ENCODE data around the gene HELZ2. TPM values are rescaled to one million over a fixed set of nuclear protein-coding genes. Genes with fewer than 3 reads are reported as not detected.

The HELZ2 gene
- total RNA-seq, 4 donors from 2014 or later, result 24.3 to 45.5 (median 36.0) TPM

GRCh38 chr20:63619505-63619904, 45.5 kb upstream of the HELZ2 start:
- Histone ChIP-seq H3K9me3 (no peaks in the 10 kb centered on the region), H3K36me3 (no peaks in the 10 kb centered on the region), H3K4me3 (replicated peaks in 1 of 3) (no peak overlapping the region), H3K27ac (peak overlapping the region; percentile 81 to 89 (median 89)), H3K4me1 (peaks cover 54 to 67% of the 10 kb centered on the region in 2 donors), H3K27me3 (no peaks in the 10 kb centered on the region)
- WGBS, 2 donors, result 24 to 53% methylated on average over 7 to 13 of the region's 13 CpGs
- intact Hi-C loops (cut with DNase I), result no loop called here
- TF ChIP-seq, protein P1, sequence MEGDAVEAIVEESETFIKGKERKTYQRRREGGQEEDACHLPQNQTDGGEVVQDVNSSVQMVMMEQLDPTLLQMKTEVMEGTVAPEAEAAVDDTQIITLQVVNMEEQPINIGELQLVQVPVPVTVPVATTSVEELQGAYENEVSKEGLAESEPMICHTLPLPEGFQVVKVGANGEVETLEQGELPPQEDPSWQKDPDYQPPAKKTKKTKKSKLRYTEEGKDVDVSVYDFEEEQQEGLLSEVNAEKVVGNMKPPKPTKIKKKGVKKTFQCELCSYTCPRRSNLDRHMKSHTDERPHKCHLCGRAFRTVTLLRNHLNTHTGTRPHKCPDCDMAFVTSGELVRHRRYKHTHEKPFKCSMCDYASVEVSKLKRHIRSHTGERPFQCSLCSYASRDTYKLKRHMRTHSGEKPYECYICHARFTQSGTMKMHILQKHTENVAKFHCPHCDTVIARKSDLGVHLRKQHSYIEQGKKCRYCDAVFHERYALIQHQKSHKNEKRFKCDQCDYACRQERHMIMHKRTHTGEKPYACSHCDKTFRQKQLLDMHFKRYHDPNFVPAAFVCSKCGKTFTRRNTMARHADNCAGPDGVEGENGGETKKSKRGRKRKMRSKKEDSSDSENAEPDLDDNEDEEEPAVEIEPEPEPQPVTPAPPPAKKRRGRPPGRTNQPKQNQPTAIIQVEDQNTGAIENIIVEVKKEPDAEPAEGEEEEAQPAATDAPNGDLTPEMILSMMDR (IDR thresholded peaks at IDR 0.05), result no peak
- TF ChIP-seq POLR2A (IDR thresholded peaks at IDR 0.05), result peak in 1 of 2 donors; percentile 41
- DNase-seq, result peak; percentile 65 to 75

GRCh38 chr20:63619086-63619485, 45.0 kb upstream of the HELZ2 start:
- Histone ChIP-seq H3K4me1 (peaks cover 54 to 68% of the 10 kb centered on the region in 2 donors), H3K4me3 (replicated peaks in 1 of 3) (no peak overlapping the region), H3K9me3 (no peaks in the 10 kb centered on the region), H3K36me3 (no peaks in the 10 kb centered on the region), H3K27ac (peak overlapping the region; percentile 81 to 89 (median 89)), H3K27me3 (no peaks in the 10 kb centered on the region)
- DNase-seq, result no peak
- WGBS, 2 donors, result 87 to 91% methylated on average over 13 to 16 of the region's 16 CpGs
- intact Hi-C loops (cut with DNase I), result no loop called here
- TF ChIP-seq POLR2A (IDR thresholded peaks at IDR 0.05), result no peak
- TF ChIP-seq, protein P1 (IDR thresholded peaks at IDR 0.05), result no peak

GRCh38 chr20:63618291-63618980, 44.4 kb upstream of the HELZ2 start:
- Histone ChIP-seq H3K27me3 (no peaks in the 10 kb centered on the region), H3K4me1 (peaks cover 59 to 69% of the 10 kb centered on the region in 2 donors), H3K27ac (peak overlapping the region; percentile 89 to 92 (median 89)), H3K9me3 (no peaks in the 10 kb centered on the region), H3K36me3 (no peaks in the 10 kb centered on the region), H3K4me3 (replicated peaks in 1 of 3) (no peak overlapping the region)
- intact Hi-C loops (cut with DNase I), result no loop called here
- 81 to 88% methylated on average over 10 to 11 of the region's 11 CpGs for WGBS, 2 donors
- TF ChIP-seq POLR2A (IDR thresholded peaks at IDR 0.05), result no peak
- TF ChIP-seq, protein P1 (IDR thresholded peaks at IDR 0.05), result no peak
- DNase-seq, result no peak

GRCh38 chr20:63617876-63618265, 43.8 kb upstream of the HELZ2 start:
- Histone ChIP-seq H3K4me3 (replicated peaks in 1 of 3) (no peak overlapping the region), H3K36me3 (no peaks in the 10 kb centered on the region), H3K4me1 (peaks cover 64 to 71% of the 10 kb centered on the region in 2 donors), H3K9me3 (no peaks in the 10 kb centered on the region), H3K27me3 (no peaks in the 10 kb centered on the region), H3K27ac (peak overlapping the region; percentile 89 to 92 (median 89))
- DNase-seq, result no peak
- intact Hi-C loops (cut with DNase I), result no loop called here
- TF ChIP-seq, protein P1 (IDR thresholded peaks at IDR 0.05), result no peak
- TF ChIP-seq POLR2A (IDR thresholded peaks at IDR 0.05), result no peak
- WGBS, 2 donors, result 87 to 98% methylated on average over 7 of the region's 8 CpGs

DNA sequence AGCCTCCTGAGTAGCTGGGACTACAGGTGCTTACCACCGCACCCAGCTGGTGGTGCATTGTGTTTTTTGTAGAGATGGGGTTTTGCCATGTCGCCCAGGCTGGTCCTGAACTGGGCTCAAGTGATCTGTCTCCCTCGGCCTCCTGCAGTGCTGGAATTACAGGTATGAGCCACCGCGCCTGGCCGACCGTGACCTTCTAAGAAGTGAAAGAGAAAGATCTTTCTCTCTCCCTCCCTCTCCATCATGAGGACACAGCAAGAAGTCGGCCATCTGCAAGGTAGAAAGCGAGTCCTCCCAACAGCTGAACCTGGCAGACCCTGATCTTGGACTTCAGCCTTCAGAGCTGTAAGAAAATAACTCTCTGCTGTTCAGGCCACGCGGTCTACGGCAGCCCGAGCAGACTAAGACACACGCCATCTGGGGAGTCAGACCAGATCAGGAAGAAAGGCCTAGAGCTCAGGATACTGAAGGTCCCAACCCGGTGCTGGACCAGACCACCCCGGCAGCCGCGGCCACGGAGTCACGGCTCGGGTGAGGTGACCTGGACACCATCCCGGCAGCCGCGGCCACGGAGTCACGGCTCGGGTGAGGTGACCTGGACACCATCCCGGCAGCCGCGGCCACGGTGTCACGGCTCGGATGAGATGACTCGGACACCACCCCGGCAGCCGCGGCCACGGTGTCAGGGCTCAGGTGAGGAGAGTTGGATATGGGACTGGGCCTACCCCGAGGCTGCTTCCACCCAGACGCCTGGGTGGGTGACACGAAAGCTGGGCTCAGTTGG, 43.2 kb upstream of the HELZ2 start:
- Histone ChIP-seq H3K4me1 (peaks cover 66 to 70% of the 10 kb centered on the region in 2 donors), H3K4me3 (replicated peaks in 1 of 3) (no peak overlapping the region), H3K36me3 (no peaks in the 10 kb centered on the region), H3K9me3 (no peaks in the 10 kb centered on the region), H3K27ac (peak overlapping the region; percentile 89 to 92 (median 89)), H3K27me3 (no peaks in the 10 kb centered on the region)
- WGBS, 2 donors, result 74 to 77% methylated on average over 19 to 41 of the region's 41 CpGs
- TF ChIP-seq POLR2A (IDR thresholded peaks at IDR 0.05), result peak in 1 of 2 donors; percentile 20
- TF ChIP-seq, protein P1 (IDR thresholded peaks at IDR 0.05), result no peak
- intact Hi-C loops (cut with DNase I), result no loop called here
- peak; percentile 91 to 92 for DNase-seq
